NT2/D1 (cell line): ENCODE measurements around the gene NOTCH3.

ENCODE experiments used
- DNase-seq: peaks from one replicate; pipeline ENCODE4 v3.0.0-alpha.2; 2011; ENCODE audit warnings: low read depth, low spot score
- H3K27me3 ChIP-seq: 2 replicates; pipeline ENCODE4 v1.6.0; 2011; ENCODE audit warnings: mild to moderate bottlenecking; ENCODE audit not compliant: insufficient read length, insufficient read depth
- H3K36me3 ChIP-seq: 2 replicates; pipeline ENCODE4 v1.6.1; 2011; ENCODE audit warnings: mild to moderate bottlenecking, low read length, mixed read lengths; ENCODE audit not compliant: insufficient read depth, insufficient read length
- H3K4me1 ChIP-seq: 2 replicates; pipeline ENCODE4 v1.5.1; 2011; ENCODE audit not compliant: insufficient read depth, insufficient read length
- H3K4me3 ChIP-seq: 2 replicates; pipeline ENCODE4 v1.5.1; 2011; ENCODE audit warnings: low read depth; ENCODE audit not compliant: insufficient read length
- H3K9ac ChIP-seq: 2 replicates; pipeline ENCODE4 v1.6.0; 2011; ENCODE audit warnings: low read depth; ENCODE audit not compliant: insufficient read length
- H3K9me3 ChIP-seq: 2 replicates; pipeline ENCODE4 v1.5.1; 2011; ENCODE audit warnings: mild to moderate bottlenecking, low read length; ENCODE audit not compliant: insufficient read depth
- SUZ12 ChIP-seq: IDR thresholded peaks from 2 replicates; pipeline ENCODE4 v1.6.1; 2011; ENCODE audit not compliant: insufficient read length, insufficient read depth; ENCODE audit errors: extremely low read depth
- YY1 ChIP-seq: IDR thresholded peaks from 2 replicates; pipeline ENCODE4 v1.6.1; 2011; ENCODE audit not compliant: insufficient read length, insufficient read depth
- ZNF274 ChIP-seq: IDR thresholded peaks from 2 replicates; pipeline ENCODE4 v1.6.1; 2011; ENCODE audit warnings: mild to moderate bottlenecking, low read depth, low read length

The NOTCH3 gene

GRCh38 chr19:15149737-15150136, 51.1 kb downstream of the NOTCH3 start:
- no peak for TF ChIP-seq ZNF274
- no peak for TF ChIP-seq YY1
- TF ChIP-seq SUZ12 = no peak
- Histone ChIP-seq H3K36me3 (no peaks in the 10 kb centered on the region), H3K4me1 (no peaks in the 10 kb centered on the region), H3K27me3 (no peaks in the 10 kb centered on the region), H3K4me3 (no peak overlapping the region), H3K9me3 (peaks cover 19% of the 10 kb centered on the region), H3K9ac (no peak overlapping the region)
- DNase-seq = no peak

- DNase-seq = no peak
- Histone ChIP-seq H3K9me3 (peaks cover 27% of the 10 kb centered on the region), H3K36me3 (no peaks in the 10 kb centered on the region), H3K9ac (no peak overlapping the region), H3K27me3 (no peaks in the 10 kb centered on the region), H3K4me3 (no peak overlapping the region), H3K4me1 (no peaks in the 10 kb centered on the region)
- no peak for TF ChIP-seq SUZ12
Measured at GRCh38 chr19:15147090-15147489, 53.7 kb downstream of the NOTCH3 start.

GRCh38 chr19:15144046-15144646, 56.6 kb downstream of the NOTCH3 start:
- no peaks in the 10 kb centered on the region for H3K36me3 ChIP-seq
- no peaks in the 10 kb centered on the region for H3K4me1 ChIP-seq
- no peak for TF ChIP-seq ZNF274
- no peak for TF ChIP-seq YY1
- TF ChIP-seq SUZ12 = no peak
- H3K9ac ChIP-seq = no peak overlapping the region
- no peak overlapping the region for H3K4me3 ChIP-seq
- DNase-seq = no peak
- H3K9me3 ChIP-seq = peaks cover 34% of the 10 kb centered on the region
- H3K27me3 ChIP-seq = no peaks in the 10 kb centered on the region

- H3K9ac ChIP-seq = no peak overlapping the region
- no peak for DNase-seq
- no peaks in the 10 kb centered on the region for H3K27me3 ChIP-seq
- no peaks in the 10 kb centered on the region for H3K4me1 ChIP-seq
- no peaks in the 10 kb centered on the region for H3K36me3 ChIP-seq
- TF ChIP-seq YY1 (no peak), ZNF274 (no peak), SUZ12 (no peak)
- H3K9me3 ChIP-seq = peaks cover 38% of the 10 kb centered on the region
- no peak overlapping the region for H3K4me3 ChIP-seq
Measured at GRCh38 chr19:15142313-15142712, 58.5 kb downstream of the NOTCH3 start.

GRCh38 chr19:15141143-15141542, 59.7 kb downstream of the NOTCH3 start:
- Histone ChIP-seq H3K4me1 (no peaks in the 10 kb centered on the region), H3K27me3 (no peaks in the 10 kb centered on the region), H3K36me3 (no peaks in the 10 kb centered on the region), H3K9ac (no peak overlapping the region), H3K4me3 (no peak overlapping the region), H3K9me3 (peaks cover 38% of the 10 kb centered on the region)
- DNase-seq = no peak
- TF ChIP-seq YY1 (no peak), SUZ12 (no peak), ZNF274 (no peak)

- DNase-seq = no peak
- H3K9me3 ChIP-seq = peaks cover 15% of the 10 kb centered on the region; the same call in 1 of the 2 replicates
- H3K9ac ChIP-seq = no peak overlapping the region
- TF ChIP-seq YY1 (no peak), SUZ12 (no peak), ZNF274 (no peak)
- no peak overlapping the region for H3K4me3 ChIP-seq
- H3K27me3 ChIP-seq = no peaks in the 10 kb centered on the region
- no peaks in the 10 kb centered on the region for H3K4me1 ChIP-seq
- no peaks in the 10 kb centered on the region for H3K36me3 ChIP-seq
Measured at GRCh38 chr19:15138427-15138826, 62.4 kb downstream of the NOTCH3 start.

- no peak for DNase-seq
- Histone ChIP-seq H3K36me3 (no peaks in the 10 kb centered on the region), H3K9ac (no peak overlapping the region), H3K27me3 (no peaks in the 10 kb centered on the region), H3K4me1 (no peaks in the 10 kb centered on the region), H3K4me3 (no peak overlapping the region), H3K9me3 (peaks cover 11% of the 10 kb centered on the region; the same call in 1 of the 2 replicates)
- no peak for TF ChIP-seq YY1
Measured at GRCh38 chr19:15137777-15138176, 63.0 kb downstream of the NOTCH3 start.

GRCh38 chr19:15136234-15136954, 64.4 kb downstream of the NOTCH3 start:
- H3K4me1 ChIP-seq = no peaks in the 10 kb centered on the region
- no peak overlapping the region for H3K4me3 ChIP-seq
- no peaks in the 10 kb centered on the region for H3K36me3 ChIP-seq
- TF ChIP-seq SUZ12 (no peak), ZNF274 (no peak), YY1 (no peak)
- DNase-seq = no peak
- H3K9me3 ChIP-seq = peaks cover 11% of the 10 kb centered on the region; the same call in 1 of the 2 replicates
- H3K27me3 ChIP-seq = no peaks in the 10 kb centered on the region
- no peak overlapping the region for H3K9ac ChIP-seq
